ENCODE measurements around the gene GSTT4.
"Not testable (repeated sequence)": the region's sequence is repeated elsewhere in the genome, so short reads cannot be mapped to it uniquely, and the experiment has no call there.

GSTT4 gene

DNA sequence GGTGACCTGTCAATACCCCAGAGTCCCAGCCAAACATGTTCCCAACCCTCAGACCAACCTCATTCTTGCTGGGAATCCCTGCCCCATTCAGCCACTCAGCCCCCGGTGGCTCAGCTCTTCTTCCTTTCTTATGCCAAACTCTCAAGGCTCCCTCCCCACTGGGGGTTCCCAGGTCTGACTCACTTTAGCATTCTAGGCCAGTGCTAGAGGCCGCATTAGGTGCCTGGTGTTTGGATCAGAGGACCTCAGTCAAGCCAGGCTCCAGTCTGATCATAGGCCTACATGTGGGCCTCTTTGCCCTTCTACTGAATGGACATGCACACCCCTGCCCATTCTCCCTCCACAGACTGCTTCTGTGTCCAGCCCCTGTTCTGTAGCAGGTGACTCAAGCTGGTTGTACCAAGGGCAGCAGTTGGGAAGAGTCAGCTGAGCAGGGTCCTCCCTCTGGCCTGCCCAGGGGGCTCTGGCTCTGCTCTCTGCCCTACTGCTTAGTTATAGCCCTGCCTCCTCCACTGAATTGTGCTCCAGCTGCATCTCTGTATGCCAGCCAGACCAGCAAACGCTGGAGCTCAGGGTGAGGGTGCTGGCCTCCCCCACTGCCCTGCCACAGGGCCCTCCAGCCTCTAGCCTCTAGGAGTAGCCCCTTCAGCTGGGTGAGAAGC is 15.5 kb downstream of the GSTT4 start:
- not testable (repeated sequence) for DNase-seq (ENCODE audit: low read depth in 4 of 4, low spot score in 1 of 4)

DNA sequence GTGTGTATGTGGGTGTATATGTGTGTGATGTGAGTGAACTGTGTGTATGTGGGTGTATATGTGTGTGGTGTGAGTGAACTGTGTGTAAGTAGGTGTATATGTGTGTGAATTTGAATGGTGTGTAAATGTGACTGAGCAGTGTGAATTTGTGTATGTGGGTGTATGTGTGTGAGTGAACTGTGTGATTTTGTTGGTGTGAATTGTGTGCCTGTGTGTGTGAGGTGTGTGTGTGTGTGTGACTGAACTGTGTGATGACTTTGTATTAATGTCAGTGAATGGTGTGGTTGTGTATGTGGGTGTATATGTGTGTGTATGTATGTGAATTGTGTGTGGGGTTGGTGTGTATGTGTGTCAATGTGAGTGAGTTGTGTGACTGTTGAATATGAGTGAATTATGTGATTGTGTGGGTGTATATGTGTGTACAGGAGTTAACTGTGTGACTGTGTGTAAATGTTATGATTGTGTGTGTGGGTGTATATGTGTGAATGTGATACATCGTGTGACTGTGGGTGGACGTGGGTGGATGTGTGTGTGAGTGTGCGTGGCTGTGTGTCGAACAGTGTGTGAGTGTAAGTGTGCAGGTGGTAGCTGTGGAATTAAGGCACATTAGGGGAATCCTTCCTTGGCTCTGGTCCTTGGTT is 18.6 kb downstream of the GSTT4 start:
- not testable (repeated sequence) for DNase-seq (ENCODE audit: low read depth in 4 of 4, low spot score in 1 of 4)

GRCh38 chr22:23986089-23986488 is 19.2 kb downstream of the GSTT4 start:
- not testable (repeated sequence) for DNase-seq (ENCODE audit: low read depth in 4 of 4, low spot score in 1 of 4)

GRCh38 chr22:23984430-23984829 is 20.8 kb downstream of the GSTT4 start:
- peak in 1 of 4 experiments; percentile 58 for DNase-seq (ENCODE audit: low read depth in 4 of 4, low spot score in 1 of 4)

GRCh38 chr22:23980567-23980966 is 24.7 kb downstream of the GSTT4 start:
- not testable (repeated sequence) for DNase-seq (ENCODE audit: low read depth in 4 of 4, low spot score in 1 of 4)

GRCh38 chr22:23979557-23980240 is 25.6 kb downstream of the GSTT4 start, which contains the start of gene GSTT2:
Gene GSTT2, plus strand, starts transcription at chr22:23980134.
- DNase-seq (ENCODE audit: low read depth in 4 of 4, low spot score in 1 of 4), result not testable (repeated sequence)

GRCh38 chr22:23977304-23977703 is 27.9 kb downstream of the GSTT4 start:
- DNase-seq (ENCODE audit: low read depth in 4 of 4, low spot score in 1 of 4), result not testable (repeated sequence)

DNA sequence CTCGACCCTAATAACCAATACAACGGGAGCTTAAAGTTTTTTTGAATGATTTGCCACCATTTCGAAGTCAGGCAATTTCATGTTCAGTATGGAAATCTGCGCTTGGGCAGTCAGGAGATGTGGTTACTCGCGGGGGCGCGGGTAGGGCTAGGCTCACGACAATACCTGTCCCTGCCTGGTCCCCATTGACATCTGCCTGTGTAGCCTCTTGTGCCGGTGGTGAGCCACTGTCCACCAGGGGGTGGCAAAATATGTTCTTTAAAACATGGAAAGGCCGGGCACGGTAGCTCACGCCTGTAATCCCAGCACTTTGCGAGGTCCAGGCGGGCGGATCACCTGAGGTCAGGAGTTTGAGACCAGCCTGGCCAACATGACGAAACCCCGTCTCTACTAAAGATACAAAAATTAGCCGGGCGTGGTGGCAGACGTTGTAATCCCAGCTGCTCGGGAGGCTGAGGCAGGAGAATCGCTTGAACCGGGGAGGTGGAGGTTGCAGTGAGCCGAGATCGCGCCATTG is 30.4 kb downstream of the GSTT4 start:
- DNase-seq (ENCODE audit: low read depth in 4 of 4, low spot score in 1 of 4), result not testable (repeated sequence)

GRCh38 chr22:23974345-23974744 is 30.9 kb downstream of the GSTT4 start, which contains the start of gene DDT:
Gene DDT, minus strand, starts transcription at chr22:23974441. Its CDS starts 27 bp downstream, at chr22:23974414.
- not testable (repeated sequence) for DNase-seq (ENCODE audit: low read depth in 4 of 4, low spot score in 1 of 4)

DNA sequence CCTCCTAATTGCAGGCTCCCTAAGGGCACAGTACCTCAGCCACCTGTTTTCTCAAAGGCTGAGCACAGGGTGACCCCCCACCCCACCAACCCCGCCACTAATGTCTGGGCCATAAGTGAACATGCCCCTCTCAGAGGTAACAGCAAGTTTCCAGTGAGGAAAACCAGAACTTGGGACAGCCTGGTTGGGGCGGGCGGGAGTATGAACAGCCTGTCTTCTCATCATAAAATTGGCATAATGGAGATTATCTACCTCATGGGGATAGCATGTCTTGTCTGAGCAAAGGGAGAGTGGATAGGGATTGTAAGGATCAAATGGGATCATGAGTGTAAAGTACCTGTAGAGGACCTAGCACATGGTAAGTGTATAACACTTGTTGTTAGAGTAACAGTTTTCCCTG is 33.3 kb downstream of the GSTT4 start:
- DNase-seq (ENCODE audit: low read depth in 4 of 4, low spot score in 1 of 4), result not testable (repeated sequence)

DNA sequence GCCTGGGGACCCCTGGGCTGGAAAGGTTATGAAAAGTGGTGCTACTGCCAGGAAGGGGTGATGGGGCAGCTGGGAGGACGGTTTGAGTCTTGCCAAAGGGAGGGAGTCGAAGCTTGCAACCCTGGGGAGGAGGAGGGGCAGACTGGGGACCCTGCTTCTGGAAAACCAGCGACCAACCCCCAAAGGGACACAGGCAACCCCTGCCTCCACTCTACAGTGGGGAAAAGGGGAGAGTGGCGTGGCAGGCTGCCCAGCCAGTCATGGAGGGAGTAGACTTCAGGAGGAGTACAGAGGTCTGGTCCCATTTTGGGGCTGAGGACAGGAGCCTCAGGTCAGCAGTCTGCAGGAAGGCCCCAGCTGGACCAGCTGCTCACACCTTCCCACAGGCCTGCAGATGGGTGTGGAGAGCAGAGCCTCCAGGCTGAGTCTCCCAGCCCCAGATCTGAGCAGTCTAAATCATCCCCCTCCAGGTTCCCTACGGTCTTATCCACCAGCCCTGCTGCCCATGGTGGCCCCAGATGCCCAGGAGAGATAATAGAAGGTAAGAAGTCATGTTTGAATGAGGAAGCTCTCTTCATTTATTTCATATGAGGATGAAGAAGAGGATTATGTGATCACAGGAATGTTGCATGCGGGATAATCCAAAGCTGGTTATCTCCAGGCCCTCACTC is 34.3 kb downstream of the GSTT4 start:
- no peak for DNase-seq (ENCODE audit: low read depth in 4 of 4, low spot score in 1 of 4)

GRCh38 chr22:23970201-23970641 is 35.0 kb downstream of the GSTT4 start:
- no peak for DNase-seq (ENCODE audit: low read depth in 4 of 4, low spot score in 1 of 4)

- DNase-seq (ENCODE audit: low read depth in 4 of 4, low spot score in 1 of 4), result no peak
Measured at GRCh38 chr22:23969071-23969470, 36.2 kb downstream of the GSTT4 start.

- DNase-seq (ENCODE audit: low read depth in 4 of 4, low spot score in 1 of 4), result not testable (repeated sequence)
Measured at GRCh38 chr22:23966568-23966967, 38.7 kb downstream of the GSTT4 start, which contains the start of gene DDTL. Gene DDTL, plus strand, starts transcription at chr22:23966888. Its CDS starts 27 bp downstream, at chr22:23966915.

DNA sequence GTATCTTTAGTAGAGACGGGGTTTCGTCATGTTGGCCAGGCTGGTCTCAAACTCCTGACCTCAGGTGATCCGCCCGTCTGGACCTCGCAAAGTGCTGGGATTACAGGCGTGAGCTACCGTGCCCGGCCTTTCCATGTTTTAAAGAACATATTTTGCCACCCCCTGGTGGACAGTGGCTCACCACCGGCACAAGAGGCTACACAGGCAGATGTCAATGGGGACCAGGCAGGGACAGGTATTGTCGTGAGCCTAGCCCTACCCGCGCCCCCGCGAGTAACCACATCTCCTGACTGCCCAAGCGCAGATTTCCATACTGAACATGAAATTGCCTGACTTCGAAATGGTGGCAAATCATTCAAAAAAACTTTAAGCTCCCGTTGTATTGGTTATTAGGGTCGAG is 39.2 kb downstream of the GSTT4 start:
- not testable (repeated sequence) for DNase-seq (ENCODE audit: low read depth in 4 of 4, low spot score in 1 of 4)

- not testable (repeated sequence) for DNase-seq (ENCODE audit: low read depth in 4 of 4, low spot score in 1 of 4)
Measured at GRCh38 chr22:23961084-23961771, 44.0 kb downstream of the GSTT4 start, which contains the start of gene GSTT2B. Gene GSTT2B, minus strand, starts transcription at chr22:23961195. Its CDS starts 64 bp downstream, at chr22:23961131.

DNA sequence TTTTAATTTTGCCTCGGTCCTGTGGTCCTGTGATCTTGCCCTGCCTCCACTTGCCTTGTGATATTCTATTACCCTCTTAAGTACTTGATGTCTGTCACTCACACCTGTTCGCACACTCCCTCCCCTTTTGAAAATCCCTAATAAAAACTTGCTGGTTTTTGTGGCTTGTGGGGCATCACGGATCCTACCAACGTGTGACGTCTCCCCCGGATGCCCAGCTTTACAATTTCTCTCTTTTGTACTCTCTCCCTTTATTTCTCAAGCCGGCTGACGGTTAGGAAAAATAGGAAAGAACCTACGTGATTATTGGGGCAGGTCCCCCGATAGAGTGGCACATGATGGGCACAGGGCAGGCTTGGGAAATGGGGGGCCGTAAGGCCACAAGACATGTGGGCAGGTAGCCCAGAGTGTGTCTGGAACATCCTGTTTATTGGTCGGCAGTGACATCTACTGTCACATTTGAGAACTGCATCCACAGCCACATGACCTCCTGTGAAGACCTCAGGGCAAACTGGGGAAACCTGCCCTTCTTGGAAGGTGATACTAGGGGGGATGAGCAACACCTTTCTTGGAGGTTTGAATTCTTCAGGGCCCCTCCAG is 48.9 kb downstream of the GSTT4 start:
- peak; percentile 59 to 72 (median 71) for DNase-seq (ENCODE audit: low read depth in 4 of 4, low spot score in 1 of 4)

- not testable (repeated sequence) for DNase-seq (ENCODE audit: low read depth in 4 of 4, low spot score in 1 of 4)
Measured at GRCh38 chr22:23955886-23956285, 49.4 kb downstream of the GSTT4 start.

GRCh38 chr22:23954991-23955305 is 50.3 kb downstream of the GSTT4 start:
- not testable (repeated sequence) for DNase-seq (ENCODE audit: low read depth in 4 of 4, low spot score in 1 of 4)
